HL-60 (cell line): ENCODE data around the gene LRRC8E.

ENCODE experiments used
- DNase-seq, 2 experiments: peaks; one replicate each; pipeline ENCODE4 v3.0.0-alpha.2; 2010 to 2020; ENCODE audit warnings: low read depth in 1 of 2, low spot score in 1 of 2
- H3K27ac ChIP-seq: fragments of 250-450 bp; sonication (Bioruptor Pico); replicated peaks from 2 replicates; pipeline ENCODE4 v1.5.1; 2020; ENCODE audit warnings: mild to moderate bottlenecking, moderate library complexity
- H3K27me3 ChIP-seq: fragments of 250-450 bp; sonication (Bioruptor Pico); 2 replicates; pipeline ENCODE4 v1.5.1; 2021; ENCODE audit warnings: mild to moderate bottlenecking, moderate library complexity; ENCODE audit not compliant: insufficient read depth, poor library complexity, severe bottlenecking
- H3K4me3 ChIP-seq: replicated peaks from 2 replicates; pipeline ENCODE4 v1.5.1; 2011; ENCODE audit warnings: mild to moderate bottlenecking, control low read depth, low read length; ENCODE audit not compliant: insufficient read depth
- GABPA ChIP-seq: IDR thresholded peaks from 2 replicates; pipeline ENCODE4 v1.6.1; 2012; ENCODE audit warnings: low read depth
- POLR2AphosphoS5 ChIP-seq: IDR thresholded peaks from 2 replicates; pipeline ENCODE4 v1.6.1; 2012; ENCODE audit warnings: low read depth
- SPI1 ChIP-seq: IDR thresholded peaks from 2 replicates; pipeline ENCODE4 v1.6.1; 2012; ENCODE audit warnings: low read depth, mild to moderate bottlenecking, borderline replicate concordance
- TF ChIP-seq, protein P1 (sequence below): IDR thresholded peaks from one replicate; pipeline ENCODE4 v1.5.1; 2011; ENCODE audit warnings: low read length, control low read depth, inconsistent platforms; ENCODE audit not compliant: insufficient read depth
- TF ChIP-seq, protein P2 (sequence below): IDR thresholded peaks from 2 replicates; pipeline ENCODE4 v1.6.1; 2012; ENCODE audit warnings: low read depth; ENCODE audit not compliant: insufficient replicate concordance

The LRRC8E gene

DNA sequence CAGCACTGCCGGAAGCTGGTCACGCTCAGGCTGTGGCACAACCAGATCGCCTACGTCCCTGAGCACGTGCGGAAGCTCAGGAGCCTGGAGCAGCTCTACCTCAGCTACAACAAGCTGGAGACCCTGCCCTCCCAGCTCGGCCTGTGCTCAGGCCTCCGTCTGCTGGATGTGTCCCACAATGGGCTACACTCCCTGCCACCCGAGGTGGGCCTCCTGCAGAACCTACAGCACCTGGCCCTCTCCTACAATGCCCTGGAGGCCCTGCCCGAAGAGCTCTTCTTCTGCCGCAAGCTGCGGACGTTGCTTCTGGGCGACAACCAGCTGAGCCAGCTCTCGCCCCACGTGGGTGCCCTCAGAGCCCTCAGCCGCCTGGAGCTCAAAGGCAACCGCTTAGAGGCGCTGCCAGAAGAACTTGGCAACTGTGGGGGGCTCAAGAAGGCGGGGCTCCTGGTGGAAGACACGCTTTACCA, 12.1 kb downstream of the LRRC8E start:
- H3K27me3 ChIP-seq, result no peaks in the 10 kb centered on the region
- TF ChIP-seq POLR2AphosphoS5, result no peak
- no peak for DNase-seq
- H3K27ac ChIP-seq, result no peak overlapping the region
- no peak overlapping the region for H3K4me3 ChIP-seq

DNA sequence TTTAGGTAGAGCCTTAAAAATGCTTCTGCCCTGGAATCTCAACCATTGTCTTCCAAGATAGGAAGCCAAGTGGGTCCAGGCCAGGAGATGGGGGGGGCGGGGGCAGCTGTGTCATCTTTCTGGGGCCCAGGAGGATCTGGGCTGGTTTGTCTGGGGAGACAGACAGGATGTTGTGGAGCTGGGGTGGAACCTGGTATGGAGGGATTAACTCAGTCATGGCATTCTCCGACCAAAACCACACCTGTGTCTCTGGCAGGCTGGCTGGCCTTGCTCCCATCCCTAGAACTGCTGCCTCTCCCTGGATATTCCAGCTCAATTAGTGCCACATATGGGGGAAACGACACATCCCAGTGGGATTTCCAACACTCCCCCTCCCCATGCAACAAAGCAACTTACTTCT, 12.6 kb downstream of the LRRC8E start:
- TF ChIP-seq GABPA (no peak), SPI1 (no peak), POLR2AphosphoS5 (no peak)
- TF ChIP-seq, protein P1, sequence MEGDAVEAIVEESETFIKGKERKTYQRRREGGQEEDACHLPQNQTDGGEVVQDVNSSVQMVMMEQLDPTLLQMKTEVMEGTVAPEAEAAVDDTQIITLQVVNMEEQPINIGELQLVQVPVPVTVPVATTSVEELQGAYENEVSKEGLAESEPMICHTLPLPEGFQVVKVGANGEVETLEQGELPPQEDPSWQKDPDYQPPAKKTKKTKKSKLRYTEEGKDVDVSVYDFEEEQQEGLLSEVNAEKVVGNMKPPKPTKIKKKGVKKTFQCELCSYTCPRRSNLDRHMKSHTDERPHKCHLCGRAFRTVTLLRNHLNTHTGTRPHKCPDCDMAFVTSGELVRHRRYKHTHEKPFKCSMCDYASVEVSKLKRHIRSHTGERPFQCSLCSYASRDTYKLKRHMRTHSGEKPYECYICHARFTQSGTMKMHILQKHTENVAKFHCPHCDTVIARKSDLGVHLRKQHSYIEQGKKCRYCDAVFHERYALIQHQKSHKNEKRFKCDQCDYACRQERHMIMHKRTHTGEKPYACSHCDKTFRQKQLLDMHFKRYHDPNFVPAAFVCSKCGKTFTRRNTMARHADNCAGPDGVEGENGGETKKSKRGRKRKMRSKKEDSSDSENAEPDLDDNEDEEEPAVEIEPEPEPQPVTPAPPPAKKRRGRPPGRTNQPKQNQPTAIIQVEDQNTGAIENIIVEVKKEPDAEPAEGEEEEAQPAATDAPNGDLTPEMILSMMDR, result no peak
- TF ChIP-seq, protein P2, sequence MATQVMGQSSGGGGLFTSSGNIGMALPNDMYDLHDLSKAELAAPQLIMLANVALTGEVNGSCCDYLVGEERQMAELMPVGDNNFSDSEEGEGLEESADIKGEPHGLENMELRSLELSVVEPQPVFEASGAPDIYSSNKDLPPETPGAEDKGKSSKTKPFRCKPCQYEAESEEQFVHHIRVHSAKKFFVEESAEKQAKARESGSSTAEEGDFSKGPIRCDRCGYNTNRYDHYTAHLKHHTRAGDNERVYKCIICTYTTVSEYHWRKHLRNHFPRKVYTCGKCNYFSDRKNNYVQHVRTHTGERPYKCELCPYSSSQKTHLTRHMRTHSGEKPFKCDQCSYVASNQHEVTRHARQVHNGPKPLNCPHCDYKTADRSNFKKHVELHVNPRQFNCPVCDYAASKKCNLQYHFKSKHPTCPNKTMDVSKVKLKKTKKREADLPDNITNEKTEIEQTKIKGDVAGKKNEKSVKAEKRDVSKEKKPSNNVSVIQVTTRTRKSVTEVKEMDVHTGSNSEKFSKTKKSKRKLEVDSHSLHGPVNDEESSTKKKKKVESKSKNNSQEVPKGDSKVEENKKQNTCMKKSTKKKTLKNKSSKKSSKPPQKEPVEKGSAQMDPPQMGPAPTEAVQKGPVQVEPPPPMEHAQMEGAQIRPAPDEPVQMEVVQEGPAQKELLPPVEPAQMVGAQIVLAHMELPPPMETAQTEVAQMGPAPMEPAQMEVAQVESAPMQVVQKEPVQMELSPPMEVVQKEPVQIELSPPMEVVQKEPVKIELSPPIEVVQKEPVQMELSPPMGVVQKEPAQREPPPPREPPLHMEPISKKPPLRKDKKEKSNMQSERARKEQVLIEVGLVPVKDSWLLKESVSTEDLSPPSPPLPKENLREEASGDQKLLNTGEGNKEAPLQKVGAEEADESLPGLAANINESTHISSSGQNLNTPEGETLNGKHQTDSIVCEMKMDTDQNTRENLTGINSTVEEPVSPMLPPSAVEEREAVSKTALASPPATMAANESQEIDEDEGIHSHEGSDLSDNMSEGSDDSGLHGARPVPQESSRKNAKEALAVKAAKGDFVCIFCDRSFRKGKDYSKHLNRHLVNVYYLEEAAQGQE, result no peak
- Histone ChIP-seq H3K4me3 (no peak overlapping the region), H3K27ac (no peak overlapping the region), H3K27me3 (no peaks in the 10 kb centered on the region)
- no peak for DNase-seq

DNA sequence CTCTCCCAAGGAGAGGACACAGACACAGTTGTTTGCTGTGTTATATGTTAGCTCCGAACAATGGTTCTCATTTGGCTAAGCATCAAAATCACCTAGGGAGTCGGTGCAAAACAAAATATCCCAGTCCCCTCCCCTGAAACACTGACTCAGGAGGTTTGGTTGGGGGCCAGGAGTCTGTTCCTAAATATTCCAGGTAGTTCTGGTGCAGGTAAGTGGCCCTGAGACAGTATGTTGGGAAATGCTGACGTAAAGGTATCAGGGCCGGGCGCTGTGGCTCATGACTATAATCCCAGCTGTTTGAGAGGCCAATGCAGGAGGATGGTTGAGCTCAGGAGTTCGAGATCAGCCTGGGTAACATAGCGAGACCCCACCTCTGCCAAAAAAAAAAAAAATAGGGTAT, 13.0 kb downstream of the LRRC8E start:
- no peak for TF ChIP-seq GABPA
- TF ChIP-seq POLR2AphosphoS5, result no peak
- TF ChIP-seq, protein P2, result no peak
- TF ChIP-seq, protein P1, result no peak
- no peak for DNase-seq
- H3K4me3 ChIP-seq, result no peak overlapping the region
- H3K27me3 ChIP-seq, result no peaks in the 10 kb centered on the region
- H3K27ac ChIP-seq, result no peak overlapping the region

DNA sequence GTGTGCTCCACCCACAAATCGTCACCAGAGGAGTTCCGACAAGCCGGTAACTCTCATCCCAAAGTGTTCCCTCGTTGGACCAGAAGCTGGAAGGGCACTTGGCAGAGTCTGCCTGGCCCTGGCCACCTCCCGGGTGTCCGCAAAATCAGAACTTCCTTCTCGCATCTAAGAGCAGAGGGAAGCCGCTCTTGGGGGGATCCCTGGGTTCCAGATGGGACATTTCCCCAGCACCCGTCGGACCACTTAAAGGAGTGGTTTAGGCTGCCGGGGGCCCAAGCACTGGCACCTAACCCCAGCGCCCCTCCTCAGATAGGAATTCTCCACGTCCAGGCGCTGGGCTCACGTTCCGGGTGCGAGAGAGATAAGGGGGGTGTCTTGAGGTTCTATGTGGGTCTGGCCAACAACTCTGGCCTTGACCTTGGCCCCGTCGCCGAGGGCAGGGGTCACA, 14.5 kb downstream of the LRRC8E start:
- no peak for TF ChIP-seq POLR2AphosphoS5
- DNase-seq, result no peak
- peak overlapping the region; percentile 67 for H3K27ac ChIP-seq

DNA sequence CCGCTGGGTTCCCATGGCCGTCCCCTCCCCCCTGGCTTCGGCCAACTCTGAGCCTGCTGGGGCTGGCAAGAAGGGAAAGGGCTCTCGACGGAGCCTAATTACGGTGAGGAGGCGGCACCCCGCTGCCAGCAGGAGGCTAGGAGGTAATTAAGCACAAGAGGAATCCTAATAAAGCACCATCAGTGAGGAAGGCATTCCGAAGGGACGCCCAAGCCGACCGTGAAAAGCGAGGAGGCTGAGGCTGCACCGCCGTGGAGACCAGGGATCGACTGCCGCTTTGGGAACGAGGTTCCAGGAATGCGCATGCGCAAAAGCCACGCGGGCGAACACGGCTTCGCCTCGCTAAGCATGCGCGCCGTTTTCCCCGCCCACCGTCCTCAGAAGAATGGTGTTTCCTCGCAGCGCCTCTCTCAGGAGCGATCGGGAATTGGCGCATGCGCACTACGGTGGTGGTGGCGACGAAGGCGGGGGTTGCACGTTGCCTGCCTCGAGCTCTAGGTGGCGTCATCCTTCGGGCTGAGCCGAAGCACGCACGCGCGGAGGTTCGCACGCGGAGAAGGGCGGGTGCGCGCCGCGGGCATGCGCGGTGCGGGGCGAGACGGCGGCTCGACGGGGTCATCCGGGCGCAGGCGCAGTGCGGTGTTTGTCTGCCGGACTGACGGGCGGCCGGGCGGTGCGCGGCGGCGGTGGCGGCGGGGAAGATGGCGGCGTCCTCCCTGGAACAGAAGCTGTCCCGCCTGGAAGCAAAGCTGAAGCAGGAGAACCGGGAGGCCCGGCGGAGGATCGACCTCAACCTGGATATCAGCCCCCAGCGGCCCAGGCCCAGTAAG, 15.1 kb downstream of the LRRC8E start, which contains the start of gene MAP2K7:
MAP2K7 (plus strand) TSS at position 634 of the 830 bp plus-strand sequence; CDS start at position 702, 68 bp downstream.
- peak within 1 kb of the TSS; percentile 67 for H3K27ac ChIP-seq
- H3K4me3 ChIP-seq, result peak within 1 kb of the TSS; percentile 97
- peak; percentile 98 to 100 for DNase-seq
- no peaks in the 10 kb centered on the region for H3K27me3 ChIP-seq
- TF ChIP-seq GABPA, result no peak
- TF ChIP-seq POLR2AphosphoS5, result peak; percentile 88
- TF ChIP-seq, protein P1, result peak; percentile 65

More for the DNA sequence above, 14.5 kb downstream of the LRRC8E start:
- Histone ChIP-seq H3K4me3 (peak overlapping the region; percentile 58), H3K27me3 (no peaks in the 10 kb centered on the region)
